GM18867 (cell line): ENCODE results near the gene GOLGA8A.
"Not testable (repeated sequence)": the region's sequence is repeated elsewhere in the genome, so short reads cannot be mapped to it uniquely, and the experiment has no call there.

Source experiments
- ATAC-seq: cut with Tn5 transposase; IDR thresholded peaks from one replicate; pipeline ENCODE4 v1.9.1; 2021; ENCODE audit warnings: mild to moderate bottlenecking, moderate library complexity; ENCODE audit not compliant: unreplicated experiment

The GOLGA8A gene

GRCh38 chr15:34437687-34438086, at the start of gene GOLGA8A:
GOLGA8A (minus strand) TSS chr15:34437808; CDS start chr15:34389691, 48,117 bp downstream.
- ATAC-seq, result peak; percentile 72

DNA sequence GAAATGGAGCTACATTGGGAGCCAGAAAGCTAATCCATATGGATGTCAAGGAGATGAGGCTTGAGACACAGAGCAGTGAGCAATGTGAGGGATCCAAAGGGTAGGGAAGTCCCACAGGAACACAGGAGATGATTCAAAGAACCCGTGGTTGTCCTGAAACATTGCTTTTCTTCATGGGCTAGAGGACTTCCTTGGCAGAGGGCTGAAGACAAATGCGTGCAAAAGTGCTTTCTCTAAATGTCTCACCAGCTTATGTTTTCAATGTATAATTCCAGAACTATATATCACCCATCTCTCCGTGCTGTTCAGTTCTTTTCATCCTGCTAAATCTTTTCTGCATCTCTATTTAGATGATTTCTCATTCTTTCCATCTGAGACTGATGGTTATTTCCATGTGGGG, 46.0 kb upstream of the GOLGA8A start:
- ATAC-seq, result no peak

- ATAC-seq, result no peak
These were observed 43.8 kb upstream of the GOLGA8A start for GRCh38 chr15:34481370-34481769.

DNA sequence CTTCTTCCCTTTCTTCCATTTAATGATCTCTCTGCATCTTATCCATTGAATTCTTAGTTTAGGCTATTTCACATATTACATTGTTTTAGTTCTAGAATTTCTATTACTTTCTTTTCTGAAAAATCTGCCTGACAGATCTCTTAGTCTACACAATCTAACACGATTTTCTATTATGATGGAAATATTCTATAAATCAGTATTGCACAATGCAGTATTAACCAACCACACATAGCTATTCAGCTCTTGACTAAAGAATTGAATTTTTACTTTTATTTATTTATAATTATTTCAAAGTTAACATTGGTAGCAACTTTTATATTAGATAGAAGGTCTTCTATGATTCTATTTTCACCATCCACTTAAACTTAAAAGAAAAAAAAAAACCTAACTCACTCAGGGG, 36.2 kb upstream of the GOLGA8A start:
- no peak for ATAC-seq

GRCh38 chr15:34472947-34473346, 35.3 kb upstream of the GOLGA8A start:
- no peak for ATAC-seq

GRCh38 chr15:34470892-34471291, 33.3 kb upstream of the GOLGA8A start:
- no peak for ATAC-seq

DNA sequence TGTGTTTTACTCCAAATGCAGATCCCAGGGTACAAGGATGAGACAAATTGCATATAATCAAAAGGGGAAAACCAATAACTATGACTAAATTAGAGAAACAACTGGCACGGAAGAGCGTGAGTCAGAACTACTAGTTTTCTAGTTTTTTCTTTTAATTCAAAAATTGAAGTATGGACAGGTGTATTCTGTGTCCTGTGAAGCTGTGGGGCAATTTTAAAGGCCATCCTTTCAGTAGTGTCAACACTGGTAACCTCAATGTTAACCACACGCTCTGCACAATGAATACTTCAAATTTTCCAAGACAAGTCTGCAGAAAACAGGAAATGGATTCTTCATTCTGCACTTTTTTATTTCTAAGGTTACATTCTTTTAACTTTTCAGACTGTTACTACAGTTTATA, 32.5 kb upstream of the GOLGA8A start:
- ATAC-seq, result no peak

DNA sequence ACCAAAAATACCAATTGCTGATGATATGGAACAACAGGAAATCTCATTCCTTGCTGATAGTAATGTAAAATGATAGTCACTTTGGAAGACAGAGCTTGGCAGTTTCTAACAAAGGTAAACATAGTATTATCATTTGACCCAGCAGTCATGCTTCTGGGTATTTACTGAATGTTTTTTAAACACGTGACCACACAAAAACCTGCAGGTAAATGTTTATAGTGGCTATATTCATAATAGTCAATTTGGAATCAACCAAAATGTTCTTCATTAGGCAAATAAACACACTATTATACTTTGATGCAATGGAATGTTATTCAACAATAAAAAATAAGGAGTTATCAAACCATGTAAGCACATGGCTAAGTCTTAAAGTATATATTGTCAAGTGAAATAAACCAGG, 24.1 kb upstream of the GOLGA8A start:
- no peak for ATAC-seq

GRCh38 chr15:34460451-34460850, 22.8 kb upstream of the GOLGA8A start:
- no peak for ATAC-seq

- no peak for ATAC-seq
These were observed 19.1 kb upstream of the GOLGA8A start for GRCh38 chr15:34456658-34457057.

- no peak for ATAC-seq
These were observed 5.3 kb upstream of the GOLGA8A start for GRCh38 chr15:34442891-34443290.

- ATAC-seq, result no peak
These were observed 2.3 kb upstream of the GOLGA8A start for GRCh38 chr15:34439878-34440277.

DNA sequence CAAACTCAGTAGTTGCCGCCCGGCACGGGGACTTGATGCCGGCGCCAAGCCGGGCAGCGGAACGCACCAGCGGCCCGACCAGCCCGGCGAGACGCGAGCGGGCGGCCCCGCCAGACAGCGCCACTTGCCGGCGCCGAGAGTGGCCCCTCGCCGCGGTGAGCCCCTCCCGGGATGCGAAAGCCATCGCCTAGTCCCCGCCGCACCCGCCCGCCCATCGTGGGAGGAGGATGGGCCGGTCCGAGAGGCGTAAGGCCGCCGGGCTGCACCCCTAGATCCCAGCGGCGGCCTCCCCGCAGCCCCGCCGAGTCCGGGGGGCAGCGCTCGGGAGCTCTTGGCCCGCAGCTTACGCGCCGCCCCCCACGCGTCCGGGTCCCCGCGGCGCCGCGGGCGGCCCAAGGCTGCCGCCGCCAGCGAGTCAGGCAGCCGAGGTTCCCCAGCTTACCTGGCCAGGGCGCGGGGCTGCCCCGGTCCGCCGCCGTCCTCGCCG, 609 bp downstream of the GOLGA8A start:
- peak; percentile 60 for ATAC-seq

- ATAC-seq, result peak; percentile 24
These were observed 1.3 kb downstream of the GOLGA8A start for GRCh38 chr15:34436126-34436955.

GRCh38 chr15:34435658-34436057, 1.9 kb downstream of the GOLGA8A start:
- ATAC-seq, result no peak

- ATAC-seq, result no peak
These were observed 2.8 kb downstream of the GOLGA8A start for GRCh38 chr15:34434627-34435305.

GRCh38 chr15:34433956-34434626, 3.5 kb downstream of the GOLGA8A start:
- not testable (repeated sequence) for ATAC-seq

- not testable (repeated sequence) for ATAC-seq
These were observed 7.0 kb downstream of the GOLGA8A start for GRCh38 chr15:34430642-34431041.

DNA sequence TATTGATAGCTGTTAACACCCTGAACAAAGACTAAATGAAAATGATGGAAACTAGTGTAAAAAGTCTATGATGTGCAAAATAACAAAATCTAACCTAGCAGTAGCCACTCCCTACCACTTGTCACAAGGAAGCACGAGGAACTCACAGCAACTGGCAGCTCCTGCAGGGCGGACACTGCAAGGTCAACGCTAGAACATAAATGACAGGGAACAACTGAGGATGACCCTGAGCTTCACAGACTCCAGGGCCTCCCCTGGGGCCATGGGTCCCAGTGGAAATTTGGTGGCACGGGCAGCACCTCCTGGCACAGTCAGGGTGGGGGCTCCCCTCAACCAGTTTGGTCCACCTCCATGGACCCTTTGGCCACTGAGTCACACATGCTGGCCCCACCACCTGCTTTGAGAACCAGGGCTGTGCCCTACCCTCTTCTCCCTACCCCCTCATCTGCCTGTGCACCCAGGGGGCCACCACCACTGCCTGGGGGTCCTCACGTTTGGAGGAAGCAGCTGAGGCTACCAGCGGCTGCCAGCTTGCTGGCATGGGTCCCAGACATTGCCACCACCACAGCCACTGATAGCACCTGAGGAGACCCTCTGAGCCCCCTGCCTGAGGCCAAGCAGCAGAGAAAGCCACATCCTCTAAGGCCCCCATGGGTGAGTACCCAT, 14.1 kb downstream of the GOLGA8A start:
- ATAC-seq, result not testable (repeated sequence)

GRCh38 chr15:34420953-34421352, 16.7 kb downstream of the GOLGA8A start:
- not testable (repeated sequence) for ATAC-seq

DNA sequence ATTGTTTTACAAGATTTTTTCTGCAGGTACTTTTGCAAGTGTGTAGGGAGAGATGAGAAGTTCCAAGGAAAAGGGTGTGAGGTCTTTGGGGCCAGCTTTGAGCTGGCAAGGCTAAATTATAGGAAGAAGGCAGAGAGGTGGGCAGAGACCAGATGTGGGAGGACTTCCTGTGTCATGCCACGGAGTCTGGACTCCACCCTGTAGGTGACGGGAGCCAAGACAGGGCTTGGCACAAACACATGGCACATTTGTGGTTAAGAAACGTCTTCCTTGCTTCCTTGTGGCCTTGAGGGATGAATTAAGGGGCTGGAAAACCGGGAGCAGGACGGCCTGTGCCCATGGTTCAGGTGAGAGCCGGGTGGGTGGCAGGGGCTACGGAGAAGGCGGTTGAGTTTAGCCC, 19.2 kb downstream of the GOLGA8A start:
- ATAC-seq, result not testable (repeated sequence)
